NCI-H345 treated with DMSO at 0.1 percent for 48 hours (cell line): ENCODE results near the gene DDHD1.
A peak's percentile ranks its signal among the peaks of the same experiment; 100 is the strongest.
"Not testable (repeated sequence)": the region's sequence is repeated elsewhere in the genome, so short reads cannot be mapped to it uniquely, and the experiment has no call there.

Experiments
- DNase-seq: peaks from one replicate; lab custom pipeline; 2025; ENCODE audit not compliant: unreplicated experiment; lab: John Stamatoyannopoulos, UW

DDHD1 gene

GRCh38 chr14:53109105-53110041 lies 43.8 kb downstream of the DDHD1 start:
- no peak for DNase-seq

- no peak for DNase-seq
These were observed 44.6 kb downstream of the DDHD1 start for GRCh38 chr14:53108292-53109104.

GRCh38 chr14:53106768-53107167 lies 46.4 kb downstream of the DDHD1 start:
- DNase-seq = no peak

GRCh38 chr14:53103636-53104340 lies 49.3 kb downstream of the DDHD1 start:
- no peak for DNase-seq

- no peak for DNase-seq
These were observed 59.9 kb downstream of the DDHD1 start for GRCh38 chr14:53093206-53093605.

GRCh38 chr14:53090853-53091252 lies 62.3 kb downstream of the DDHD1 start:
- no peak for DNase-seq

- not testable (repeated sequence) for DNase-seq
These were observed 68.2 kb downstream of the DDHD1 start for GRCh38 chr14:53084954-53085353.

GRCh38 chr14:53064475-53064874 lies 88.6 kb downstream of the DDHD1 start:
- no peak for DNase-seq

- no peak for DNase-seq
These were observed 90.3 kb downstream of the DDHD1 start for GRCh38 chr14:53062856-53063255.

- no peak for DNase-seq
These were observed 93.1 kb downstream of the DDHD1 start for GRCh38 chr14:53060046-53060445.

GRCh38 chr14:53055003-53055402 lies 98.1 kb downstream of the DDHD1 start:
- peak; percentile 36 for DNase-seq

GRCh38 chr14:53054457-53054856 lies 98.7 kb downstream of the DDHD1 start:
- DNase-seq = no peak

GRCh38 chr14:53048631-53049030 lies 104.5 kb downstream of the DDHD1 start:
- DNase-seq = no peak

GRCh38 chr14:53047307-53048069 lies 105.6 kb downstream of the DDHD1 start:
- no peak for DNase-seq

GRCh38 chr14:53044486-53044885 lies 108.6 kb downstream of the DDHD1 start:
- no peak for DNase-seq

- DNase-seq = no peak
These were observed 110.0 kb downstream of the DDHD1 start for GRCh38 chr14:53043027-53043581.

GRCh38 chr14:53042480-53042879 lies 110.6 kb downstream of the DDHD1 start:
- no peak for DNase-seq

GRCh38 chr14:53041067-53041466 lies 112.1 kb downstream of the DDHD1 start:
- no peak for DNase-seq

- DNase-seq = no peak
These were observed 114.5 kb downstream of the DDHD1 start for GRCh38 chr14:53038629-53039028.

- no peak for DNase-seq
These were observed 116.1 kb downstream of the DDHD1 start for GRCh38 chr14:53037016-53037415.
